SK-N-SH (cell line): ENCODE data around the gene CEP70. TPM values are rescaled to one million over a fixed set of nuclear protein-coding genes. Genes with fewer than 3 reads are reported as not detected.

Experiments
- CTCF ChIA-PET: fragments of 300-600, 350-600 bp; formaldehyde crosslinking; extraction: SDS; loops from one replicate; lab custom pipeline; 2021; lab: Yijun Ruan, JAX
- POLR2A ChIA-PET: fragments of 350-600 bp; sonication (Branson Sonifier 250); formaldehyde crosslinking; extraction: SDS; loops from one replicate; lab custom pipeline; 2020; ENCODE audit warnings: antibody characterized with exemption, inconsistent platforms; lab: Yijun Ruan, JAX
- DNase-seq: peaks from one replicate; pipeline ENCODE4 v3.0.0; 2012
- H2AFZ ChIP-seq: fragments of 200-600 bp; sonication (generic); 2 replicates; pipeline ENCODE4 v1.8.1; 2016; ENCODE audit warnings: antibody characterized with exemption, mild to moderate bottlenecking, low read depth
- H3F3A ChIP-seq: fragments of 200-600 bp; sonication (generic); replicated peaks from 2 replicates; pipeline ENCODE3; 2016; ENCODE audit warnings: antibody characterized with exemption, mild to moderate bottlenecking; ENCODE audit not compliant: insufficient read depth
- H3K27ac ChIP-seq, 2 experiments: fragments of 200-500 bp in 1 of 2; fragments of 200-600 bp in 1 of 2; sonication (Bioruptor generic) in 1 of 2; sonication (generic), shearing (Covaris generic) in 1 of 2; 2 replicates each; pipeline versions ENCODE4 v1.5.1 to v1.6.1; 2014 to 2016; ENCODE audit warnings: low read depth in 2 of 2, inconsistent platforms in 1 of 2, low read length in 1 of 2, mild to moderate bottlenecking in 1 of 2, mixed read lengths in 1 of 2
- H3K27me3 ChIP-seq: fragments of 200-600 bp; sonication (generic), shearing (Covaris generic); 2 replicates; pipeline ENCODE4 v1.6.1; 2016; ENCODE audit warnings: mixed run types; ENCODE audit not compliant: insufficient read depth
- H3K36me3 ChIP-seq, 2 experiments: fragments of 200-500 bp in 1 of 2; fragments of 200-600 bp in 1 of 2; sonication (Bioruptor generic) in 1 of 2; sonication (generic) in 1 of 2; replicated peaks in 1 of 2; 2 replicates each; pipeline versions ENCODE3 to v1.5.1; 2014 to 2016; ENCODE audit warnings: low read length in 1 of 2, mild to moderate bottlenecking in 1 of 2; ENCODE audit not compliant: insufficient read depth in 2 of 2, control insufficient read depth in 1 of 2
- H3K4me1 ChIP-seq, 2 experiments: fragments of 200-500 bp in 1 of 2; fragments of 200-600 bp in 1 of 2; sonication (Bioruptor generic) in 1 of 2; sonication (generic), shearing (Covaris generic) in 1 of 2; 2 replicates each; pipeline versions ENCODE4 v1.5.1 to v1.6.1; 2014 to 2016; ENCODE audit warnings: low read depth in 1 of 2, low read length in 1 of 2, mixed run types in 1 of 2; ENCODE audit not compliant: insufficient read depth in 2 of 2, control insufficient read depth in 1 of 2
- H3K4me2 ChIP-seq: fragments of 200-600 bp; sonication (generic), shearing (Covaris generic); 2 replicates; pipeline ENCODE4 v1.6.1; 2017; ENCODE audit warnings: mixed run types
- H3K4me3 ChIP-seq, 2 experiments: fragments of 200-500 bp in 1 of 2; fragments of 200-600 bp in 1 of 2; sonication (Bioruptor generic) in 1 of 2; sonication (generic), shearing (Covaris generic) in 1 of 2; 2 replicates each; pipeline versions ENCODE4 v1.5.1 to v1.8.1; 2014 to 2016; ENCODE audit warnings: low read depth in 2 of 2, inconsistent platforms in 1 of 2, low read length in 1 of 2, mild to moderate bottlenecking in 1 of 2, mixed read lengths in 1 of 2, moderate library complexity in 1 of 2
- H3K79me2 ChIP-seq: fragments of 200-600 bp; sonication (generic); 2 replicates; pipeline ENCODE4 v1.8.1; 2017; ENCODE audit warnings: mild to moderate bottlenecking; ENCODE audit not compliant: insufficient read depth
- H3K9ac ChIP-seq: fragments of 200-600 bp; sonication (generic); 2 replicates; pipeline ENCODE4 v1.6.1; 2017; ENCODE audit warnings: mixed run types
- H3K9me2 ChIP-seq: fragments of 200-600 bp; sonication (generic); 2 replicates; pipeline ENCODE4 v1.6.1; 2017; ENCODE audit warnings: mixed run types
- H3K9me3 ChIP-seq: fragments of 200-600 bp; sonication (generic); 2 replicates; pipeline ENCODE4 v1.6.1; 2017; ENCODE audit warnings: mixed run types, mild to moderate bottlenecking, moderate library complexity
- H4K20me1 ChIP-seq: fragments of 200-600 bp; sonication (generic); 2 replicates; pipeline ENCODE4 v1.6.1; 2017; ENCODE audit warnings: mild to moderate bottlenecking, mixed run types; ENCODE audit not compliant: insufficient read depth
- FOXM1 ChIP-seq: IDR thresholded peaks from 2 replicates; pipeline ENCODE4 v1.4.0; 2012; ENCODE audit warnings: low read depth, mild to moderate bottlenecking
- MXI1 ChIP-seq: IDR thresholded peaks from 2 replicates; pipeline ENCODE4 v1.6.1; 2012; ENCODE audit warnings: mild to moderate bottlenecking, low read depth, low read length, improper control_type of control experiment
- RFX5 ChIP-seq: IDR thresholded peaks from 2 replicates; pipeline ENCODE4 v1.6.1; 2012; ENCODE audit warnings: mild to moderate bottlenecking, improper control_type of control experiment, low read length
- YY1 ChIP-seq: IDR thresholded peaks from 2 replicates; pipeline ENCODE4 v1.4.0; 2012; ENCODE audit warnings: low read depth, mild to moderate bottlenecking
- WGBS: methylation state at CpG from one replicate; pipeline ENCODE4 v1.1.6; 2017; ENCODE audit warnings: low lambda C conversion rate; 5-methylcytosine and 5-hydroxymethylcytosine counted together
- polyA plus RNA-seq, 3 experiments: library from polyadenylated mRNA; depleted of rRNA; stranded (reverse); fragments of >200 nt; gene quantifications; 2 replicates each; pipeline ENCODE4 v1.2.3, GENCODE V29; 2012
- TF ChIP-seq, protein P1 (sequence below): IDR thresholded peaks from 2 replicates; pipeline ENCODE4 v1.6.1; 2012; ENCODE audit warnings: mild to moderate bottlenecking, low read depth, low read length, moderate library complexity
- TF ChIP-seq, protein P2 (sequence below): IDR thresholded peaks from 2 replicates; pipeline ENCODE4 v1.4.0; 2012; ENCODE audit warnings: low read depth

Gene CEP70
- polyA plus RNA-seq, 1 of the 3 experiments (the other 2 are of a cell fraction), result 3.7 TPM

DNA sequence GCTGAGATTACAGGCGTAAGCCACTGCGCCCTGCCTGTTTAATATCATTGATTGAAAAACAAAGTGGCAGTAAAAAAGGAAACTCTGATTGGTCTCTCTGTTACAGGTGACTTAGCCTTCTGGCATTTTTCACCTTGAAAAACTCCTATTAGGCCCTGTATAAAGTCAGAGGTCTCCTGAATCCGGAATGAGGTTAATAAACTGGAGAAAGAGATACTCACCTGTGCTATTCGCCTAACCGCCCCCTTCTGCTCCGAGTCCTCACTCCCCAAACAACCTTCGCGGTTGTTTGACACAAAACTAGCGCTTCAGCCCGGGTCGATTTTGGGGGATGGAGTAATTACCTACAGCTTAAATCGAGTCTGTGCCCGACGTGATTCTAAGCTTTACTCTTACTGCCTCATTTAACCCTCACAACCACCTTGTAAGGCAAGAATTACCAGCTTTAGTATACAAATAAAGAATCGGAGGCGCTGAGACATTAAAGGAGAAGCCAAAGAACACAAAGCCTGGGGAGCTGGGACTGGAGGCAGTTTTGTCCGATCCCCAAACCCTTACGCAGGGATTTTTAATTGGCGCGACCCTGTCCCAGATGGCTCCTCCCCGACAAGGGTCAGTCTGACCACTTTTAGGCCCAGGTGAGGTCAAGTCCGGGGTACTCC, 441 bp downstream of the CEP70 start:
- H3K27ac ChIP-seq, result peak overlapping the region; percentile 72 to 78
- H3F3A ChIP-seq, result no peaks in the 10 kb centered on the region
- CTCF ChIA-PET, result interaction anchor here (0.7 to 7.5 kb wide), 22 partner anchors 8 to 343 kb away, joined by 3 to 272 read pairs (median 6); partner anchors contain the start of genes FAIM and PIK3CB
- no peaks in the 10 kb centered on the region for H3K27me3 ChIP-seq
- H2AFZ ChIP-seq, result peak overlapping the region; percentile 97
- H3K4me2 ChIP-seq, result peak overlapping the region; percentile 90
- H4K20me1 ChIP-seq, result no peaks in the 10 kb centered on the region
- 0 out of 2 replicates have a peak, but pooled peaks cover 3% of the 10 kb centered on the region for H3K79me2 ChIP-seq
- DNase-seq, result no peak
- peak overlapping the region; percentile 80 for H3K9ac ChIP-seq
- TF ChIP-seq RFX5 (no peak), YY1 (no peak), MXI1 (no peak)
- TF ChIP-seq, protein P1, sequence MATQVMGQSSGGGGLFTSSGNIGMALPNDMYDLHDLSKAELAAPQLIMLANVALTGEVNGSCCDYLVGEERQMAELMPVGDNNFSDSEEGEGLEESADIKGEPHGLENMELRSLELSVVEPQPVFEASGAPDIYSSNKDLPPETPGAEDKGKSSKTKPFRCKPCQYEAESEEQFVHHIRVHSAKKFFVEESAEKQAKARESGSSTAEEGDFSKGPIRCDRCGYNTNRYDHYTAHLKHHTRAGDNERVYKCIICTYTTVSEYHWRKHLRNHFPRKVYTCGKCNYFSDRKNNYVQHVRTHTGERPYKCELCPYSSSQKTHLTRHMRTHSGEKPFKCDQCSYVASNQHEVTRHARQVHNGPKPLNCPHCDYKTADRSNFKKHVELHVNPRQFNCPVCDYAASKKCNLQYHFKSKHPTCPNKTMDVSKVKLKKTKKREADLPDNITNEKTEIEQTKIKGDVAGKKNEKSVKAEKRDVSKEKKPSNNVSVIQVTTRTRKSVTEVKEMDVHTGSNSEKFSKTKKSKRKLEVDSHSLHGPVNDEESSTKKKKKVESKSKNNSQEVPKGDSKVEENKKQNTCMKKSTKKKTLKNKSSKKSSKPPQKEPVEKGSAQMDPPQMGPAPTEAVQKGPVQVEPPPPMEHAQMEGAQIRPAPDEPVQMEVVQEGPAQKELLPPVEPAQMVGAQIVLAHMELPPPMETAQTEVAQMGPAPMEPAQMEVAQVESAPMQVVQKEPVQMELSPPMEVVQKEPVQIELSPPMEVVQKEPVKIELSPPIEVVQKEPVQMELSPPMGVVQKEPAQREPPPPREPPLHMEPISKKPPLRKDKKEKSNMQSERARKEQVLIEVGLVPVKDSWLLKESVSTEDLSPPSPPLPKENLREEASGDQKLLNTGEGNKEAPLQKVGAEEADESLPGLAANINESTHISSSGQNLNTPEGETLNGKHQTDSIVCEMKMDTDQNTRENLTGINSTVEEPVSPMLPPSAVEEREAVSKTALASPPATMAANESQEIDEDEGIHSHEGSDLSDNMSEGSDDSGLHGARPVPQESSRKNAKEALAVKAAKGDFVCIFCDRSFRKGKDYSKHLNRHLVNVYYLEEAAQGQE, result no peak
- peaks cover 5 to 8% of the 10 kb centered on the region in 2 experiments for H3K36me3 ChIP-seq
- WGBS, result 14% methylated on average over 21 of the region's 22 CpGs
- peak overlapping the region; percentile 79 to 92 for H3K4me3 ChIP-seq
- POLR2A ChIA-PET, result interaction anchor here (0.6 to 2.7 kb wide), 5 partner anchors 15 to 343 kb away, joined by 3 to 15 read pairs (median 5); partner anchors contain the start of gene FAIM
- H3K9me3 ChIP-seq, result no peaks in the 10 kb centered on the region
- peaks cover 0 to 7% of the 10 kb centered on the region in 2 experiments; a peak in 2 of 4 replicates for H3K4me1 ChIP-seq
- H3K9me2 ChIP-seq, result no peaks in the 10 kb centered on the region

DNA sequence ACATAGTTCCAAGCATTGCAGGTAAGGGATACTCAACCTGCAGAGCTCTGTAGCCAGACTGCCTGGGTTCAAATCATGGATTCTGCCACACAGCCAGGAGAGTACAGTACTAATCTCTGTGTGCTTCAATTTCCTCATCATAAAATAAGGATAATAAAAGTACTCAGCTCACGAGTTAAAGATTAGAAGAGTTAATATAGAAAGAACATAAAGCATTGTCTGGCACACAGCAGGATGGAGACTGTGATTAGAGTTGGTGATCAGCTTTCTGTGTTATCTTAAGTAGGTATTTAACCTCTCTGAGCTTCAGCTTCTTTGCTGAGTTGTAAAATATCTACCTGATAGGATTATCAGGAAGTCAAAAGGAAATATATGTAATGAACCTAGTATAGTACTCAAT, 2.7 kb downstream of the CEP70 start:
- Histone ChIP-seq H3K4me1 (peaks cover 0 to 7% of the 10 kb centered on the region in 2 experiments; a peak in 2 of 4 replicates), H3K4me3 (no peak overlapping the region), H3K9me2 (no peaks in the 10 kb centered on the region), H3K27ac (no peak overlapping the region), H3F3A (no peaks in the 10 kb centered on the region), H3K27me3 (no peaks in the 10 kb centered on the region), H3K9ac (no peak overlapping the region), H3K36me3 (peaks cover 5 to 11% of the 10 kb centered on the region in 2 experiments), H4K20me1 (no peaks in the 10 kb centered on the region), H3K4me2 (no peak overlapping the region), H2AFZ (no peak overlapping the region)
- WGBS, result 68% methylated on average over 1 of the region's 1 CpG
- CTCF ChIA-PET, result interaction anchor here (0.6 to 7.5 kb wide), 4 partner anchors 23 to 522 kb away, joined by 3 to 272 read pairs (median 3); no protein-coding TSS in a partner anchor
- POLR2A ChIA-PET, result no interaction called here
- DNase-seq, result no peak
- TF ChIP-seq, protein P2, sequence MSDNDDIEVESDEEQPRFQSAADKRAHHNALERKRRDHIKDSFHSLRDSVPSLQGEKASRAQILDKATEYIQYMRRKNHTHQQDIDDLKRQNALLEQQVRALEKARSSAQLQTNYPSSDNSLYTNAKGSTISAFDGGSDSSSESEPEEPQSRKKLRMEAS, result no peak
- TF ChIP-seq FOXM1, result no peak
- TF ChIP-seq, all 33 proteins: peak for 0
- Histone ChIP-seq H3K9me3 (0 out of 2 replicates have a peak, but pooled peaks cover 3% of the 10 kb centered on the region), H3K79me2 (0 out of 2 replicates have a peak, but pooled peaks cover 5% of the 10 kb centered on the region)
